NOMO-1 treated with DMSO at 0.1 percent for 48 hours (cell line): Measurements from ENCODE around the gene SCYL2.
"Not testable (repeated sequence)": the region's sequence is repeated elsewhere in the genome, so short reads cannot be mapped to it uniquely, and the experiment has no call there.

Experiments
- DNase-seq: peaks from one replicate; lab custom pipeline; 2025; ENCODE audit not compliant: unreplicated experiment; lab: John Stamatoyannopoulos, UW

Gene SCYL2

DNA sequence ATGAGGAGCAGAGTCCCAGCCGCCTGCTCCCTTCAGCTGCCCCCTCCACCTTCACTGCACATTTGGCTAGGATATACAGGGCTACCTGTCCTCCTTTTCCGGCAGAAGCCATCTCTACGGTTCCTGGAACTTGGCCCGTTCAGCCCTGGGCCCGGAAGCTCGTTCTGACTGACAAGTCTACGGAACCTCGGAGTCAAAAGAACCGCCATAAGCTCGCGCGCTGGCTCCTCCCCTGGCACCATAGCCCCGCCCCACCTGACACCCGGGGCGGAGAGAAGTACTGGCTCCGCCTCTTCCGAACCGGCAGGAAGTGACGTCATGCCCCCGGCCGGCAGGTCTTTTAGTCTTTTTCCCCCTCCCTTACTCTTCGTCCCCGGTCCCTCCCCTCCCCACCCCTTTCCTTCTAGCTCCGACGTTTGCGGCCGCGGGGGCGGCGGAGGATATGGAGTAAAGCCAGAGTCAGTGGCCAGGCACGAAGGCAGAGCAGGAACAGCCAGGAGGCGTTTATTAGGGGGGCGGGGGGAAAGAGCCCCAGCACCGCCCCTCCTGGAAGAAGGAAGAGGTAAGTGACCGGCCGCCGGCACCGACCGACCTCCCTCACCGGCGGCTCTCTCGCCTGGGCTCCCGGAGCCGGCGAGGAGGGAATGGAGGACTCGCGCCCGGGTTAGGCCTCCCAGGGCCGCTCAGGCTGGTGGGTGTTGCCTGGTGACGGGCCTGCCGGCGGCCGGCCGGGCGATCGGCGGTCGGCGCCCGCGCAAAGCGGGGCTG lies at the start of gene SCYL2, which contains the start of gene DEPDC4:
SCYL2 (plus strand) TSS at position 343 of the 768 bp plus-strand sequence. CDS start 15,794 bp downstream, outside the sequence.
DEPDC4 (minus strand) TSS at position 245 of the 768 bp plus-strand sequence; CDS start at position 242, 3 bp downstream.
- DNase-seq = peak; percentile 89

DNA sequence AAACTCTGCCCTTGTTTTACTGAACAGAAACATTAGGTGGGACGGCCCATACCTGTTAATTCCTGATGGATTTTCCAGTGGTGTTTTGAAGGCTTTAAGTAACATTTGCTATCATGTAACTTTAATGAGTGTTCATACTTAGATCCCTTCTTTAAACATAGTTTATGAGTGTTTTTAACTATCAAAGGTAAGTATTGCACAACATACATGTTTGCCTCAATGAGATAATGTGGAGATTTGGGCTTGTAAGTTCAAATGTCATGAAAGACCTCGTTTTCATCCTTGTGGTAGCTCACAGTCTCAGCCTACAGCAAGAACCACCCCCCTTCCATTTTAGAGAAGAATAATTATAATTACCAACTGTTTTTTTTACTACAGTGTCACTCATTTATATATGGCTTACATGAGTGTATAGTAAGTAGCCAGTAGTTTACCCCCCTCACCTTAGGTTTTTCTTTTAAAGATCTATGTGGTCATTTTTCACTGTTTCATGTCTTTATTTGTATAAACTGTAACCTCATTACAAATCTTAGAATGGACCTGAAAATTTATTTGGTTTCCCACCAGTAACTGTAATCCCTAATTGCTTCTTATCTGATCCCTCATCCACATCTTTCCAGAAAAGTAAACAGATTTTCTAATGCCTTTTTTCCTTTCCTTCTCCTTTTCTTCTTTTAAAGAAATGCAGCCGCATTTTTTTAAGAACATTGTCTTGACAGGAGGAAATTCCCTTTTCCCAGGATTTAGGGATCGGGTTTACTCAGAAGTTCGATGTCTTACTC lies 47.5 kb upstream of the SCYL2 start:
- DNase-seq = no peak

GRCh38 chr12:100221523-100221922 lies 45.5 kb upstream of the SCYL2 start:
- DNase-seq = no peak

GRCh38 chr12:100222173-100222572 lies 44.8 kb upstream of the SCYL2 start:
- DNase-seq = not testable (repeated sequence)

GRCh38 chr12:100225491-100225890 lies 41.5 kb upstream of the SCYL2 start:
- DNase-seq = no peak

- DNase-seq = peak; percentile 23
Observed at GRCh38 chr12:100229036-100229635, 37.8 kb upstream of the SCYL2 start.

GRCh38 chr12:100229876-100230275 lies 37.1 kb upstream of the SCYL2 start:
- DNase-seq = peak; percentile 38

GRCh38 chr12:100231873-100232272 lies 35.1 kb upstream of the SCYL2 start:
- not testable (repeated sequence) for DNase-seq

GRCh38 chr12:100234166-100234565 lies 32.8 kb upstream of the SCYL2 start:
- DNase-seq = no peak

GRCh38 chr12:100234591-100235304 lies 32.2 kb upstream of the SCYL2 start:
- peak; percentile 14 for DNase-seq

GRCh38 chr12:100238801-100239200 lies 28.2 kb upstream of the SCYL2 start:
- no peak for DNase-seq

DNA sequence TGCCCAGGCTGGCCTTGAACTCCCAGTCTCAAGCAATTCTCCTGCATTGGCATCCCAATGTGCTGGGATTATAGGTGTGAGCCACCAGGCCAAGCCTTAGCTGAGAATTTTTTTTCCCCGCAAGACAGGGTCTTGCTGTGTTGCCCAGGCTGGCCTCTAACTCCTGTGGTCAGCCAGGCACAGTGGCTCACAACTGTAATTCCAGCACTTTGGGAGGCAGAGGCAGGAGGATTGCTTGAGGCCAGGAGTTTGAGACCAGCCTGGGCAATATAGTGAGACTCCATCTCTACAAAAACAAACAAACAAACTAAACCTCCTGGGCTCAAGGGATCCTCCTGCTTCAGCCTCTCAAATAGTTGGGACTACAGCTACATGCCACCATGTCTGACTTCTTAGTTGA lies 27.4 kb upstream of the SCYL2 start:
- DNase-seq = no peak

DNA sequence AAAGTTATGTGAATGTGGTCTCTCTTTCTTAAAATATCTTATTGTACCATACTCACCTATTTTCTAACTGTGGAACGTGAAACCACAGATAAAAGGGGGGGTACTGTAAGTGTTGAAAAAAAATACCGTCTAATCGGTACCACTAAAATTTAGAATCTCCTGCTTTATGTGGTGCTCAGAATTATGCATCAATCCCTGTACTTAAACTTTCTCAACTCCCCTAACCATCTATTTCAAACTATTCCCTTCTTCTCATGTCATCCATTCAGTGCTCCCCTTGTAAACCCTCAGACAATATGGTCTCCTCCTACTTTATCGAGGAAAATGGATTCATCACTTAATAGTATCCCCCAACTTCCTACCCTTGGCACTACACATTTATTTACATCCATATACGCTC lies 23.8 kb upstream of the SCYL2 start:
- DNase-seq = no peak

GRCh38 chr12:100247765-100248164 lies 19.2 kb upstream of the SCYL2 start:
- no peak for DNase-seq

DNA sequence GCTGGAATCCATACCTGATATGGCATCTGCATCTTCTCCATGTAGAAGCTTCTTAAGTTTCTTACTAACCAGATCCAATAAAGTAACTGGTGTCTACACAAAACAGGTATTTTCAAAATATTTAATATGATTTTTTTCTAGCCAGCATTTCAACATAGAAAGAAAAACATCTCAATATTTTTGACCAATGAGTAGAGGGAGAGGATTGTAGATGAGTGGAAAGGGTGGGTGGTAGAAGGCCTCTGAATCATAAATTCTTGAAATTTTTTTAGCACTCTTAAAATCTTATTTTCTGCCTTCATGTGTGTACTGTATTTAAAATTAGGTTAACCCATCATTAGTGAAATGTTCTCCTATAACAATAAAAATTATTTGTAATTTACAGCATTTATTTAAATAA lies 18.1 kb upstream of the SCYL2 start:
- DNase-seq = no peak

- DNase-seq = no peak
Observed at GRCh38 chr12:100249941-100250340, 17.0 kb upstream of the SCYL2 start.

GRCh38 chr12:100251917-100252316 lies 15.1 kb upstream of the SCYL2 start:
- DNase-seq = no peak

- no peak for DNase-seq
Observed at GRCh38 chr12:100253437-100253836, 13.5 kb upstream of the SCYL2 start.

DNA sequence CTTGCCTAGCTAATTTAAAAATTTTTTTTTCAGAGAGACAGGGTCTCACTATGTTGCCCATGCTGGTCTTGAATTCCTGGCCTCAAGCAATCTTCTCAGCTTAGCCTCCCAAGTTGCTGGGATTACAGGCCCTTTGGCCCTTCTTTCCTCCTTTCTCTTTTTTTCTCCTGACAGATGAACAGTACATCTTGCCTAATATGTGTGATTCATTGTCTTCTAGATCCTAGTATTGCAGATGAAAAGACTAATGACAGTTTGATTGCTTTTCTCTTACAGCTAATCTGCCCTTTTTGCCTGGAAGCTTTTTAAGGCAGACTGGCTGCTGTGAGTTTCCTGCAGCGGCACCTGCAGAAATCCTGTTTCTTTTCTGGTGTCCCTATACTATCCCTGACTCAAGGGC lies 12.1 kb upstream of the SCYL2 start:
- DNase-seq = no peak

DNA sequence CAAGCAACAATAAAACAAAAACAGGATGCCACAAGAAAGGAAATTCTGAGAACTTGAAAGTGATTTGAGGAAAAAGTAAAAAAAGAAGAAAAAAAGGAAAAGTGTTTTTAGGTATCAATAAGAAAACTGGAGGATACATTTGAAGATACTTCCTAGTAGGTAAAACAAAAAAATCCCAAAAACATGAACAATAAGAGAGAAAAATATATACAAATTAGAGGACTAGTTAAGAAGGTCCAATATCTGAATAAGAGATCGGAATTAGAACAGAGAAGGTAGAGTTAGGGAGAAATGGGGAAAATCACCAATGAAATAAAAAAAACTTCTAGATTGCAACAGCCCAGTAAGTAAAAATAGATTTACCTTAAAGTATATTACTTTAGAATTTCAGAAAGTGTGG lies 8.8 kb upstream of the SCYL2 start:
- no peak for DNase-seq

GRCh38 chr12:100263131-100263530 lies 3.8 kb upstream of the SCYL2 start:
- DNase-seq = no peak
